ENCODE results near the gene TSPOAP1.

The TSPOAP1 gene

GRCh38 chr17:58319173-58320162, 9.1 kb downstream of the TSPOAP1 start:
- DNase-seq (ENCODE audit: low read depth): no peak
- no peak for TF ChIP-seq CTCF (IDR thresholded peaks at IDR 0.05; ENCODE audit: insufficient read depth, low read depth, low read length, missing control alignments)
- no peak overlapping the region for H3K4me3 ChIP-seq (ENCODE audit: low read depth, low read length)

- no peak for TF ChIP-seq CTCF (IDR thresholded peaks at IDR 0.05; ENCODE audit: insufficient read depth, low read depth, low read length, missing control alignments)
- H3K4me3 ChIP-seq (ENCODE audit: low read depth, low read length): no peak overlapping the region
- no peak for DNase-seq (ENCODE audit: low read depth)
These were observed 9.9 kb downstream of the TSPOAP1 start for GRCh38 chr17:58318627-58319172.

GRCh38 chr17:58318065-58318481, 10.5 kb downstream of the TSPOAP1 start:
- TF ChIP-seq CTCF (IDR thresholded peaks at IDR 0.05; ENCODE audit: insufficient read depth, low read depth, low read length, missing control alignments): no peak
- no peak for DNase-seq (ENCODE audit: low read depth)
- no peak overlapping the region for H3K4me3 ChIP-seq (ENCODE audit: low read depth, low read length)

GRCh38 chr17:58317421-58318064, 11.1 kb downstream of the TSPOAP1 start:
- DNase-seq (ENCODE audit: low read depth): peak; percentile 85
- H3K4me3 ChIP-seq (ENCODE audit: low read depth, low read length): no peak overlapping the region

GRCh38 chr17:58316260-58316960, 12.2 kb downstream of the TSPOAP1 start:
- TF ChIP-seq CTCF (IDR thresholded peaks at IDR 0.05; ENCODE audit: insufficient read depth, low read depth, low read length, missing control alignments): no peak
- no peak for DNase-seq (ENCODE audit: low read depth)
- no peak overlapping the region for H3K4me3 ChIP-seq (ENCODE audit: low read depth, low read length)

More at GRCh38 chr17:58317421-58318064, 11.1 kb downstream of the TSPOAP1 start:
- peak; percentile 88 for TF ChIP-seq CTCF (IDR thresholded peaks at IDR 0.05; ENCODE audit: insufficient read depth, low read depth, low read length, missing control alignments)

- H3K4me3 ChIP-seq (ENCODE audit: low read depth, low read length): no peak overlapping the region
- DNase-seq (ENCODE audit: low read depth): no peak
- TF ChIP-seq CTCF (IDR thresholded peaks at IDR 0.05; ENCODE audit: insufficient read depth, low read depth, low read length, missing control alignments): no peak
These were observed 12.8 kb downstream of the TSPOAP1 start for GRCh38 chr17:58315750-58316149.
